ENCODE measurements around the gene WDR49.
"Not testable (repeated sequence)": the region's sequence is repeated elsewhere in the genome, so short reads cannot be mapped to it uniquely, and the experiment has no call there.

WDR49 gene

DNA sequence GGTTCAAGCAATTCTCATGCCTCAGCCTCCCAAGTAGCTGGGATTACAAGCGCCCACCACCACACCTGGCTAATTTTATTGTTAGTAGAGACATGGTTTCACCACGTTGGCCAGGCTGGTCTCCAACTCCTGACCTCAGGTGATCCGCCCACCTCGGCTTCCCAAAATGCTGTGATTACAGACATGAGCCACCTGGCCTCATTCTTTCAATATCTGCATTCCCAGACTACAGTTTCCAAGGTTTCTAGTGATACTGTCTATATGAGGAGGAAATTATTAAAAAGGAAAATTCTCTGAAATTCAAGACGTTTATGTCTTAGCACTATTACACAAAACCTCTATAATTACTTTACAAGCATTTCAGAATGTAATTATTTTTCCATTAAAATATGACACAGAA is 39.5 kb downstream of the WDR49 start:
- DNase-seq (ENCODE audit: low read depth): not testable (repeated sequence)

DNA sequence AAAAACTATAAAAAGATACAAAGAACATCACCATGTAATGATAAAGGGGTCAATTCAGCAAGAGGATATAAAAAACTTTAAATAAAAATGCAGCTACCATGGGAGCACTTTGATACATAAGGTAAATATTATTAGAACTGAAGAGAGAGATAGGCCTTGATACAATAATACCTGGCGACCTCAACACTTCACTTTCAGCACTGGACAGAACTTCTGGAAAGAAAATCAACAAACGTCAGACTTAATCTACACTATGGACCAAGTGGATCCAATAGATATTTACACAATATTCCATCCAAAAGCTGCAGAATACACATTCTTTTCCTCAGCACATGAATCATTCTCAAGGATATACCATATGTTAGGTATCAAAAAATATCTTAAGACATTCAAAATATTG is 42.0 kb downstream of the WDR49 start:
- no peak for DNase-seq (ENCODE audit: low read depth)

DNA sequence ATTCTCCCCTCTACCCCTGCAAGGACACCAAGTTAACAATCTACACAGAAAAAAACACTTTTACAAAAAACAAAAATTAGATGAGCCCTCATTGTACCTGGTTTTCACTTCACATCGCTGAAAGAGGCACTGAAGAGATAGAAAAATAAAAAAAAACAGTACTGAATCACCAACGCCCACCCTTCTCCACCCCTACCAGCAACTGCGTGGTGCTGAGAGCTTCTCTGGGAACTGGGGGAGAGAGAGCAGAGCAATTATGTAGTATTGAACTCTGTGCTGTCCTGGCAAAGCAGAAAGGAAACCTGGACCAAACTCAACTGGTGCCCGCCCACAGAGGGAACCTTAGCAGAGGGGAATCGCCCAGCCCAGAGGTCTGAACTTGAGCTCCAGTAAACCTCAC is 44.6 kb downstream of the WDR49 start:
- no peak for DNase-seq (ENCODE audit: low read depth)

DNA sequence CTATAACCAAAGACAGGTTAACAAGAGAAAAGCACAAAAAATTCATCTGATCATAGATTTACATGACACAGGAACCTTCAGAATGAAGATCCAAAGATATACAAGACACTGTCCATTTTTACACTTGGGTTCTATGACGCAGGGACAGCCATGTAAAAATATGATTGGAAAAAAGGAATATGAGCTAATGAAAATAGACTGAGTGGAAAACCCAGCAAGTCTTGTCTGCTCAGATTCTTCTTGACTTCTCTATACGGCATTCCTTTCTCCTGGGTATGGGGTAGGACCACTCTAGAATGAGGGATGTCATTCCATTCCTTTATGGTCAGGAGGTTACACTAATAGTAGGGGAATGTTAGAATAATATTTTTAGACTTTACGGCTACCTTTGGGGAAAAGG is 46.9 kb downstream of the WDR49 start:
- DNase-seq (ENCODE audit: low read depth): no peak

DNA sequence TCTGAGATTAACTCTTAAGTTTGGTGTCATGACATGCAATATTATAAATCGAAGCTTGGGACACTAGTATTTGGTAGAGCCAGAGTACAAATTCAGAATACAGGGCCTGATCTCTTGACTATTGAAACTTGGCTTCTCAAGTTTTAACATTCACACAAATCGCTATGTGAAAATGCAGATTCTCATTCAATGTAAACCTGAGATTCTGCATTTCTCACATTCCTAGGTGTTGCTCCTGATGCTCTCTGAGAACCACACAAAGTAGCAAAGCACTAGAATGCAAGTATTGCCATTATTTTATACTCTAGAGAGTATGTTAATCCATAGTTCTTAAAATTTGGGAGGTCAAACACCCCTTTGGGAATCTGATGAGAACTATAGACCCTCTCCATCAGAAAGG is 47.9 kb downstream of the WDR49 start:
- no peak for DNase-seq (ENCODE audit: low read depth)

DNA sequence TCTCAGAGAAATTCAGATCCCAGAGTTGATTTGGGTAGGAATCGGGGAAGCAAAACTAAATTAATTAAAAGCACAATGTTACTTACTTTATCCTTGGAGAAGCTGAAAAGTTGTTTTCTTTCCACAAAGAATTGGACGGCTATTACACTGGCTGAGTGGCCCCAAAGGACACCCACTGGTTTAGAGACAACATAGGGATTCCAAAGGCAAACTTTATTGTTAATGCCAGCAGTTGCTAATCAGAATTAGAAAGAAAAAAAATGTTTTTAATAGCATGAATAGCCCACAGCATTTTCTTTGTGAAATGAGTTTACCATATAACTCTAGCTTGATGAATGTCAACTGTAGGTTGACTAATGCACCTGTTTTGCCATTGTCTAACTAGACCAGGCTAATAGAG is 51.7 kb downstream of the WDR49 start:
- DNase-seq (ENCODE audit: low read depth): no peak

DNA sequence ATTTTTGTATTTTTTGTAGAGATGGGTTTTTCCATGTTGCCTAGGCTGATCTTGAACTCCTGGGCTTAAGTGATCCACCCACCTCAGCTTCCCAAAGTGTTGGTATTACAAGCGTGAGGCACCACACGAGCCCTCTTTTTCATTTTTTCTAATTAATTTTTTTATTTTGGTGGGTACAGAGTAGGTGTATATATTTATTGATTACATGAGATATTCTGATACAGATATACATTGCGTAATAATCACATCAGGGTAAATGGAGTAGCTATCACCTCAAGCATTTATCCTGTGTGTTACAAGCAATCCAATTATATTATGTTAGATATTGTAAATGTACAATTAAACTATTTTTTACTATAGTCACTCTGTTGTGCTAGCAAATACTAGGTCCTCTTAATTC is 66.1 kb downstream of the WDR49 start:
- no peak for DNase-seq (ENCODE audit: low read depth)

DNA sequence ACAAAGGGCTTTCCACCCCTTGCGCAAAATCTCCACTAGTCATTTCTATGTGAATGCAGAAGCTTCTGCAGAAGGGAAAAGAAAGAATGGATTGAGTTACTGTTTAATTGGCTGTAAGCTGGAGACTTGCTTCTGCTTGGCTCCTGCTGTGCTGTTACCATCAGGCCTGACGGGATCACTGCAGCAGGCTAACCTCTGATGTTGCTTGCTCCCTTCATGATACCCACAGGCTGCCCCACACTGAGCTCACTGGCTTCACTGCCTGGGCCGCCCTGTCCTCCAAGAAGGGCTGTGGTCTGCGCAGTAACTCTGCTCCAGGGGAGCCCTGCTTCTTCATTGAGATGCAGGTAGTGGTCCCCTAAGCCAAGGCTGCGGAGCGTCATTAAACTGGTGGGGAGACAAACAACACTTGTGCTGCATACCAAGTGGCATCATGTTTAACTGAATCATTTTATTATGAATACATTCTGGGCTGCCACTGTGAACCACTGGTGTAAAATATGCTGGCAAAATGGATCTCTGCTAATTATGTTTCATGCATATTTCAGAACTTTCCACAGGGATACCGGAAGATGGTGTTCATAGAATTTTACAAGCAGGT is 78.6 kb downstream of the WDR49 start:
- no peak for DNase-seq (ENCODE audit: low read depth)

DNA sequence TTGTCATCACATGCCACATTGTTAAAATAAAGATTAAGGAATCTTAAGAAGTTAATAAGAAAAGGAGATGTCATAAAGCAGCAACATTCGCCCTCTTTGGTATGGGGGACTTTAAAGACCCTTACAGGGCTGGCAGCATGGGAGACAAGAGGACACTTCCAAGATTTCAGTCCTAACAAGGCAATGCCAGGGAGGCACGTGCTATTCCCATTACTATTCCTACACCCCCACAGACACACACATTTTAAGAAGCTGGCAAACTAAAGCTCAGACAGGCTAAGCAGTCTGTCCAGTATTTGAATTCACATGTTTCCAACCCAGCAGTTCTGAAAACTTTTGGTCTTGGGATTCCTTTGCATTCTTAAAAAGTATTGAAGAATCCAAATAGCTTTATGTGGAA is 80.8 kb downstream of the WDR49 start:
- DNase-seq (ENCODE audit: low read depth): no peak

DNA sequence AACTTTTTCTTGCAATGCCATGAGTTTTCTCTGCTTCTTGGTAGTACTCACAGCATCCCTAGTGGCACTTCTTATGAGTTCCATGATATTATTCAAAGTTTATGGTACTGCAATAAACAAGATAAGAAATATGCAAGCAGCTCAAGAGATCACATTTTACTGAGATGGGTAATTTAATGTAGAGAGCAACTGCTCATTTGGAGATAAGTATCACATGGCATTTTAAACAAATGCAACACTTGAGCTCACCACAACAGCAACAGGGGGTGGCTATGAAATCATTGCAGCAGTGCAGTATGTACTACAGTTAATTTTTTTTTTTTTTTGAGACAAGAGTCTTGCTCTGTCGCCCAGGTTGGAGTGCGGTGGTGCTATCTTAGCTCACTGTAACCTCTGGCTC is 85.1 kb downstream of the WDR49 start:
- DNase-seq (ENCODE audit: low read depth): no peak

DNA sequence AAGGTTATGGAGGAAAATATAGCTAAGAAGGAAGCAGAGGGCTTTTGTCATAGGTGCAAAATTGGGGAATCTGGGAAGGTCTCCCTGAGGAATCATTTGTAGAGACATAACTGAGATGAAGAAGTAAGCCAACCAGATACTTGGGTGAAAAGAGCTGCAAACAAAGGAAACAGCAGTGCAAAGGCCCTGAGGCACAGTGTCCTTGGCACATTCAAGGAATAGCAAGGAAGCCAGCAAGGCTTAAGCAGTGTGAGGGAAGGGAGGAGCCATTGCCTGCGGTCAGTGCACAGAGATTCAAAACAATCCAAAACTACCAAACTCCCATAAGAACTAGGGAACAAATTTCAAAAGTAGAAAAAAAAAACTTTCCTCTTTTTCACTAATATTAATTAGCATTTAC is 88.3 kb downstream of the WDR49 start:
- DNase-seq (ENCODE audit: low read depth): no peak

DNA sequence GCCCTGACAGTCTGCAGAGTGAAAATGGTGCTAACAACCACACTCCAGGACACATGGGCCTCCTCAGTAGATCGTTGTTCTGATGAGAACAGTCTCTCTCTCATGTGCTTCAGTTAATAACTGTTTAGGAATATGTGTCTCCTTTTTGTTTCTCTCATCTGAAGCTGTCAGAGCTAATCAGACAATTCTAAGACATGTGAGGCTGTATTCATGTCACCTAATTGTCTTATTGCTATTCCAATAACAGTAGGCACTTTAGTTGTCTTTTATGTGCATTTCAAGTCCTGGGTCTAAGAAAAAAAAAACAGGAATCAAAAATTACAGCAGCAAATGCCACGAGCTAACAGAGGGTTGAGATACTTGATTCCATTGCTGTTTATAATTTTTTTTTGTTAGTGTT is 89.1 kb downstream of the WDR49 start:
- no peak for DNase-seq (ENCODE audit: low read depth)

DNA sequence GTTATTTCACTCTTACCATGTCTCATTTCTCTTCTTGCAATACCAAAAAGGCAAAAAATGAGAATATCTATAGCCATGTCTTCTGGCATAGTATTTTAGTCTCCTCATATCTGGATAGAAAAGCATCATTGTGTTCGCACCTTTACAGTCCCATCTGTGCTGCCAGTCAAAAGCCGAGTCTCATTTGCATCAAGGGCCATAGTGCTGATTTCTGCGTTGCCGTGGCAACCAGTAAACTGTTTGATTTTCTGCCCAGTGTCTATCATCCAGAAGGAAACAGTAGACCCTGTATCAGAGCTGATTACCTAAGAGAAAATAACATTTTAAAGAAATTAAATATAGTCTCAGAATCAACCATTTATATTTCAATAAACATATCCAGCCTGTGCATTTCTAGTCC is 93.8 kb downstream of the WDR49 start:
- DNase-seq (ENCODE audit: low read depth): no peak

DNA sequence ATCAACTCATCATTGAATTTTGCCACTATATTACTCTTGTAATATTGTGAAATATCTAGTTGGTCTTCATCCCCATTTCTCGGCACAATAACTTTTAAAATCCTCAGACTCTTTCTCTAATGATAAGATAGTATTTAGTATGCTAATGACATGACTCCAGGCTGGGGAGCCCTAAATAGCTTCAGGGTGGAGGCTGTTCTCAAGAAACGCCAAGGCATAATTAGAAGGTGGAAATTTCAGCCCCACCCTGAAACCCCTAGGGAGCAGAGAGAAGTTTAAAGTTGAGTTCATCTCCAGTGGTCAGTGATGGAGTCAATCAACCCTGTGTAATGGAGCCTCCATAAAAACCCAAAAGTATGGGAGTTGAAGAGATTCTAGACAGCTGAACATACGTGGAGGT is 98.8 kb downstream of the WDR49 start:
- DNase-seq (ENCODE audit: low read depth): no peak

DNA sequence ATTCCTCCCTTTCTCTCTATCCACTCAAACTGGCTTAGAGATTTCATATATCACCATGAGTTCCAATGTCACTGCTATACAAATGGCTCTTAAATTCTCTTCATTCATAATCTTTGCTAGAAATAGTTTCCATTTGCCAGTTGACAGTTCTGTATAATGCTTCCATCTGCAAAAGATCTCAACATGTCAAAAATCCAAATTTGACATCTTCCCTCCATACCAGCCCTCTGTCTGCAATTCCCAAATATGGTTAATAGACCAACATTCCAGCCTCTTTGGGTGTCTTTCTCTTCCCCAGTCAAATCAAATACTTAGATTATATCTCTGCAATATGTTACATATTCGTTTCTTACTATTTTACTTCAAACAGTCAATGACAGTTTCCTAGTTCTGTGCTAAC is 115.7 kb downstream of the WDR49 start:
- no peak for DNase-seq (ENCODE audit: low read depth)

DNA sequence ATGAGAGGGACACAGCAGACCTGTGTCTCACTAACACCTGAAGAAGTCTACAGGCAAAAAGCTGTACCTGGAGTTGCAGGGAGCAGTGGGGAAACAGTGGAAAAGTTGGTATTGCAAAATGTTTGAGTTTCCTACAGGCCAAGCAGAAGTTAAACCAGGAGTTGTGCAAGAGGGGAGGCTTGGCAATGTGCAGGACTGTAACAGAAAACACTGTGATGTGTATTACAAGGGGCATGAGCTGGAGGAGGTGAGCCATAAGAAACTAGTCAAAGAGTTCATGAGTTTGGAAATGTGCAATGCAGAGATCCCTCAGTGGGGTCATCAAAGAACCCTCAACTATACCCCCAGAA is 132.8 kb downstream of the WDR49 start:
- no peak for DNase-seq (ENCODE audit: low read depth)

DNA sequence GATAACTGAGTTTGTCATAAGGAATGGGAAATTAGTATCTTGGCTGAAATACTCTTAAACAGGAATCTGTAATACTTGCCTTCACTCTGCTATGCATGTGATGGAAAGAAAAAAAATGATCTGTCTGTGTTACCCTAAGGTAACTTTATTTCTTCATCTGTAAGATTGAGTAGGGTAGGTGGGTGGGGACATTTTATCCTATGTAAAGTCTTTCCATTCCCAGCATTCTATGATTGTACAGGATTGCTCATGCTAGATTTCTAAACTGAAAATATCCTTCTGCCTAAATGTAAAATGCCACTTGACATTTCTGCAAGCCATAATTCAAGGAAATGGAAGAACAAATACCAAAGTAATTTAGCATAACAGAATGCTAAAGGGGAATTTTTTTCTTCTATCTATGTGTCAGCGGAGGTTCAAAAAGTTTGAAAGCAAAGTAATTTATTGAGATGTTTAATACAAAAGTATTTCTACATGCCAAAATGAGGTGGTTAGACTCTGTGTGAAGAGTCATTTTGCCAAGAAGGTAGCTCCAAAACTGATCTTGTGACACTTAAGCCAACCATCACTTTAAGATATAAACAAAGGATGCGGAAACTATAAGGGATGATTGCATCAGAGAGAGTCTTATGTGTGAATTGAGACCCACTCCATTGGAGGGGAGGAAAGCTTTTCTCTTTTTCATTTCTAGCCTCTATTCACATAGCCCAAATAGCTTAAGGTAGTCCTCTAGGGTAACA is 133.3 kb downstream of the WDR49 start:
- no peak for DNase-seq (ENCODE audit: low read depth)

DNA sequence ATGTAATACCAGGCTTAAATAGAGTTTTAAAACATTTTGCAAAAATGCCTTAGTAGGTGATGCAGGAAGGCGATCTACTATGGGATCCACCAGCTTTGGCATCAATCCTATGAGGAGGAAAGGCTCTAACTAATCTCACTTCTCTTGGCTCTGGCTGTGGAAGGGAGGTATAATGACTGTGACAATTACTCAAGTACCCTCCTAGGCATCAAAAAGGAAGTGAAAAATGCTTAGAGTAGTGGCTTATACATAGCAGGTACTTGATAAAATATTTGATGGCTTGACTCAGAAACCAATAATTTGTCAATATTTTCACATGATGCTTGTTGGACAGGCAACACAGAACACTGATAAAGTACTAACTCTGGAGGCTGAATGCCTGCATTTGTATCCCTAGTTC is 145.8 kb downstream of the WDR49 start:
- no peak for DNase-seq (ENCODE audit: low read depth)

DNA sequence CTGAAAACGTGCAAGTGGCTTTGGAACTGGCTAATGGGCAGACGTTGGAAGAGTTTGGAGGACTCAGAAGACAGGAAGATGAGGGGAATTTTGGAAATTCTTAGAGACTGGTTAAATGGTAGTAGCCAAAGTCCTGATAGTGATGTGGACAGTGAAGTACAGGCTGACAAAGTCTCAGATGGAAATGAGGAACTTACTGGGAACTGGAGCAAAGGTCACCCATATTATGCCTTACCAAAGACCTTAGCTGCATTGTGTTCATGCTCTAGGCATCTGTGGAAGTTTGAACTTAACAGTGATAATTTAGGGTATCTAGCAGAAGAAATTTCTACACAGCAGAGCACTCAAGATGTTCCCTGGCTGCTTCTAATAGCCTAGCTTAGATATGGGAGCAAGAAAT is 151.3 kb downstream of the WDR49 start:
- DNase-seq (ENCODE audit: low read depth): no peak

DNA sequence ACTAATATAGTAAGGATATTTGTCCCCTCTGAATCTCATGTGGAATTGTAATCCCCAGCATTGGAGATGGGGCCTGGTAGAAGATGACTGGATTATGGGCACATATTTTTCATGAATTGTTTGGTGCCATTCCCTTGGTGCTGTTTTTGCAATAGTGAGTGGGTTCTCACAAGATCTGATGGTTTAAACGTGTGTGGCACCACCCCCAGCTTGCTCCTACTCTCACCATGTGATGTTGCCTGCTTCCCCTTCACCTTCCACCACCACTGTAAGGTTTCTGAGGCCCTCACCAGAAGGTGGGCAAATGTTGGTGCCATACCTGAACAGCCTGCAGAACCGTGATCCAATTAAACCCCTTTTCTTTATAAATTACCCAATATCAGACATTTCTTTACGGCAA is 151.8 kb downstream of the WDR49 start:
- no peak for DNase-seq (ENCODE audit: low read depth)

DNA sequence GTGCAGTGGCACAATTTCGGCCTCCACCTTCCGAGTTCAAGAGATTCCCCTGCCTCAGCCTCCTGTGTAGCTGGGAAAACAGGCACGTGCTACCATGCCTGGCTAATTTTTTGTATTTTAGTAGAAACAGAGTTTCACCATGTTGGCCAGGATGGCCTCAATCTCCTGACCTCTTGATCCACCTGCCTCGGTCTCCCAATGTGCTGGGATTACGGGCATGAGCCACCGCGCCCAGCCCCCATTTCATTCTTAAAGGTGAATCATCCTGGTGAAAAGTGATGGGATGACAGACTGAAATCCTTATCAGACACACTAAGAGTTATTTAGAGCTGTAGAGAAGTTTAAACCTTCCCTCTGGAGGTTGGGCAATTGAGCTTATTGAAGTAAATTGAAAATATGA is 155.8 kb downstream of the WDR49 start:
- no peak for DNase-seq (ENCODE audit: low read depth)

DNA sequence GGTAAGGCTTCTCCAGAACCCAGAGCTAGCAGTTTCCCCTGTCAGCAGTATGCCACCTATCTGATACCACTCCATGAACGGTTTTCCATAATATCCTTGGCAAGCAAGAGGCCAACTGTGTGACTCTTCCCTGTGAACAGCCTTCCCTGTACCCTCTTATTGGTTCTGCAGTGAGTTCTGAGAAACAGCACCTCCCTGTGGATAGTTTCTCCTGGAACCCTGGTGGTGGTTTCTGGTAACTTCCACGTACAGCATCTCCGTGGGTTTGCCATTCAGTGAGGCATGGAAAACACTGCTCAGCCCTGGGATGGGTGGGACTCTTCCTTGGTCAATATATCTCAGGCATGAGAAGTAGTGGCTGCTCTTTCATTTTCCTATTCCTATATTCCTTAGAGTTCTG is 160.5 kb downstream of the WDR49 start:
- no peak for DNase-seq (ENCODE audit: low read depth)

DNA sequence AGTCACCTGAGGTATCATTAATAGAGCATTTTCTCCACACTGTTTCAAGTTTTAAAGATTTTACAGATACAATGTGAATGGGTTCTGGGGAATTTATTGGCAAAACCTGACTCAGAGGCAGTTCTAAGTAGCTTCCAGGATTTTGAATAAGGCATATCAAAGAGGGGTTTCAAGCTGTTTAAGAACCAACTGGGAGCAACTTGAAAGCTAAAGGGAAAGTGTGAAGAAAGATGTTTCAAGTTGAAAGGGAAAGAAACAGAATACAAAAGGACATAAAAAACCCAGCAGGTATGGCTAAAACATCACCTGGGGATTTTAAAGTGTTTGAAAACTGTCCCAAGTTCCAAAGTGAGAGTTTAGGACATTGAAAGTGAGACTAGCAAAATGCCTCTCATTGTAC is 162.1 kb downstream of the WDR49 start:
- DNase-seq (ENCODE audit: low read depth): no peak

DNA sequence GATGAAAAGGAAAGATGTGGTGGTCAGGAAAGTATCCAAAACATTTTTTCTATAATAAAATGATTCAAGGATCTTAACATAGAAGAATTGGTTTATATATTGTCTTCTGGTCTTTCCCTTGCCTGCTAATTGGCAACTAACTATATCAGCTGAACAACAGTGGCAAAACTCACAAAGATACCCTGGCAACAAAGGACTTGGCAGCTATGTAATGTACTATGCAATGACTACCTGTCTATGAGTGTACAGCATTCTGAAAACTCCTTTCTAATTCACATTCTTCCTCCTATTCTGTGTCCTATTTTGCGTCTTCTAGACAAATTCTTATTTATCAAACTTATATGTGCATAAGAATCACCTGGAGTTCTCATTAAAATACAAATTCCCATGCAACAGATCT is 164.2 kb downstream of the WDR49 start:
- no peak for DNase-seq (ENCODE audit: low read depth)

All from activated T-cell treated with anti-CD3 and anti-CD28 coated beads for 48 hours (primary cell).